ENCODE measurements around the gene GALNT17. TPM values are rescaled to one million over a fixed set of nuclear protein-coding genes. Genes with fewer than 3 reads are reported as not detected.

Gene GALNT17
- total RNA-seq, 4 donors from 2014 or later: 4.4 to 33.8 (median 11.3) TPM

- no peaks in the 10 kb centered on the region for H3K27me3 ChIP-seq
- intact Hi-C loops (cut with DNase I; ENCODE audit: low total_unique reads): no loop called here
- DNase-seq: no peak
- no peak overlapping the region for H3K4me3 ChIP-seq
- no peak overlapping the region for H3K27ac ChIP-seq
- H3K4me1 ChIP-seq: no peaks in the 10 kb centered on the region
- H3K36me3 ChIP-seq: no peaks in the 10 kb centered on the region
- TF ChIP-seq CTCF (IDR thresholded peaks at IDR 0.05) (no peak), POLR2A (IDR thresholded peaks at IDR 0.05) (no peak)
- peaks cover 0 to 7% of the 10 kb centered on the region in 2 donors for H3K9me3 ChIP-seq
Observed at GRCh38 chr7:71339924-71340323, 208.0 kb downstream of the GALNT17 start.

GRCh38 chr7:71342202-71342601 lies 210.3 kb downstream of the GALNT17 start:
- TF ChIP-seq POLR2A (IDR thresholded peaks at IDR 0.05) (no peak), CTCF (IDR thresholded peaks at IDR 0.05) (no peak)
- Histone ChIP-seq H3K9me3 (peaks cover 0 to 7% of the 10 kb centered on the region in 2 donors), H3K27me3 (no peaks in the 10 kb centered on the region), H3K4me1 (no peaks in the 10 kb centered on the region), H3K36me3 (no peaks in the 10 kb centered on the region), H3K4me3 (no peak overlapping the region), H3K27ac (no peak overlapping the region)
- no peak for DNase-seq
- intact Hi-C loops (cut with DNase I; ENCODE audit: low total_unique reads): no loop called here

- H3K27ac ChIP-seq: no peak overlapping the region
- TF ChIP-seq POLR2A (IDR thresholded peaks at IDR 0.05) (no peak), CTCF (IDR thresholded peaks at IDR 0.05) (no peak)
Observed at GRCh38 chr7:71343039-71343438, 211.1 kb downstream of the GALNT17 start.

DNA sequence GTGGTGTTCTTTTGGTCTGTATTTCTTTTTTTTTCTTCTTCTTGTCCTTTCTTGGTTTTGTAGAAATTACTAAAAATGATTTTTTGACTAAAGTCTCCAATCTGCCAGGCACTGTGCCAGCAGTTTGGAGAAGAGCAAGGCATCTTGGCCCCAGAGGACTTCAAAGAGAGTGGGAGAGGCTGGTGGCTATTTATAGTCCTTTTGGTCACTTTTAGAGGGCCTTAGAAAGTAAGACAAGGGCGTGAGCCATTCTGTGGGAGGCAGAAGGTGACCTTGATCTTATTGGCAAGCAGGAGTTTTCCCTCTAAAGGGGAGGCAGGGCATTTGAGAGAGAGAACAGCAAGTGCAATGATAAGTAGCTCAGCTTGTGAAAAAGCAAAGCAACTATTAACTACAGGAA lies 211.9 kb downstream of the GALNT17 start:
- H3K27me3 ChIP-seq: no peaks in the 10 kb centered on the region
- TF ChIP-seq CTCF (IDR thresholded peaks at IDR 0.05): no peak
- intact Hi-C loops (cut with DNase I; ENCODE audit: low total_unique reads): no loop called here
- H3K27ac ChIP-seq: peak overlapping the region in 1 of 2 donors; percentile 54
- H3K9me3 ChIP-seq: peaks cover 0 to 7% of the 10 kb centered on the region in 2 donors
- DNase-seq: peak; percentile 19 to 20
- no peaks in the 10 kb centered on the region for H3K4me1 ChIP-seq
- no peak overlapping the region for H3K4me3 ChIP-seq
- H3K36me3 ChIP-seq: no peaks in the 10 kb centered on the region

More at GRCh38 chr7:71343039-71343438, 211.1 kb downstream of the GALNT17 start:
- H3K36me3 ChIP-seq: no peaks in the 10 kb centered on the region
- no peaks in the 10 kb centered on the region for H3K27me3 ChIP-seq
- intact Hi-C loops (cut with DNase I; ENCODE audit: low total_unique reads): no loop called here
- H3K4me1 ChIP-seq: no peaks in the 10 kb centered on the region
- no peak for DNase-seq
- peaks cover 0 to 7% of the 10 kb centered on the region in 2 donors for H3K9me3 ChIP-seq
- H3K4me3 ChIP-seq: no peak overlapping the region

DNA sequence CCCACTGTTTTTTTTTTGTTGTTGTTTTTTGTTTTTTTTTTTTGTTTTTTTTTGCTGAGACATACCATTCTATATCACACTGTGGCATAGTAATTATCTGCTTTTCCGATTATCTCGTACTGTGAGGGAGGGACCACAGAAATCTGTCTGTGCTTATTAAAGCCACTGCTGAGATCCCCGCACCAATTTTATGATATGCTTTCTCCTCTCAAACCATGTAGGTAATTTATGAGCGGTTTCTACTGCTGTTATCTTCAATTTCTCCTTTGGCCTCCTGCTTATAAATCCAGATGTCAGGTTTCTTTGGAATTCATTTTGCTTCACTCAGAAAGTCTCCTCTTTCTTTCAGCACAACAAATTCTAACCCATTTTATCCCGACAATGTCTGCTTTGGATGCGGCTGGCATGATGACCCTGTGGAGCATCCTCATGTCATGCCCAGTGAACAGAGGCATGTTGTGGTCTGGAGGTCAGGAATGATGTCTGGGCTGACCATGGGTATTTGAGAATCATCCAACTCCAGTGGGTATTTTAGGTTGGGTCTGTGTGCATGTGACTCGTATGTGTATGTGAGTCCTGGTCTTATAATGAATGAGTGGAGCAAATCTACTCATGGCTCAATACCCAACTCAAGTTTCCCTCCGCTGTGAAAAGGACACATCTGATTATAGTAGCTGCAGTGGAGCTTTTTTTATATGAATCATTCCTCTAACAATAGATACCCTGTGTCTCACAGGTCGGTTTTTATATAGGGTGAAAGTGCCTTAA lies 213.4 kb downstream of the GALNT17 start:
- peaks cover 0 to 7% of the 10 kb centered on the region in 2 donors for H3K9me3 ChIP-seq
- H3K27me3 ChIP-seq: no peaks in the 10 kb centered on the region
- no peak overlapping the region for H3K4me3 ChIP-seq
- no peaks in the 10 kb centered on the region for H3K36me3 ChIP-seq
- no peaks in the 10 kb centered on the region for H3K4me1 ChIP-seq
- no peak for DNase-seq
- intact Hi-C loops (cut with DNase I; ENCODE audit: low total_unique reads): no loop called here
- TF ChIP-seq CTCF (IDR thresholded peaks at IDR 0.05) (no peak), POLR2A (IDR thresholded peaks at IDR 0.05) (no peak)
- peak overlapping the region in 1 of 2 donors; percentile 5 for H3K27ac ChIP-seq

Measured in uterus (tissue), 4 donors.